ENCODE measurements around the gene GHRHR. TPM values are rescaled to one million over a fixed set of nuclear protein-coding genes. Genes with fewer than 3 reads are reported as not detected.

The GHRHR gene
- total and polyA plus RNA-seq, 7 donors: 0.03 to 0.16 TPM; not detected in 5

DNA sequence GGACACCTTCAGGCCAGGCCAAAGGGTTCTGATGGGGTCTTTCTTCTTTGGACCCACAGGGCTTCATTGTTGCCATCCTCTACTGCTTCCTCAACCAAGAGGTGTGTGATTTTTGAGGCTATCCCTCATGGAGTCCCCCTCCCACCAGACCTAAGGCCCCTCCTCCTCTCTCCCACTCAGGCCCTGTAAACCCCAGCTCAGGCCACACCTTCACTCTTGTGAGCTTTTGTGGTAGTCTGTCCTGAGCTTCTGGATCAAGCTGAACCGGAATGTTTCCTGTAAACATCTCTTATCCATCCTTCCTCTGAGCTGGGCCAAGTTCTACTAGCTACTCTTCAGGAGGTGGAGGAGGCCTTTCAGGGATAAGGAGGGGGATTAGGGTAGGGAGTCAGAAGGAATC is 13.5 kb downstream of the GHRHR start:
- Histone ChIP-seq H3K9me3 (no peaks in the 10 kb centered on the region), H3K4me1 (no peaks in the 10 kb centered on the region), H3K36me3 (ENCODE audit: insufficient read depth in 1 of 2, low read depth in 1 of 2) (no peaks in the 10 kb centered on the region), H3K27ac (no peak overlapping the region), H3K4me3 (no peak overlapping the region), H3K27me3 (ENCODE audit: insufficient read depth in 3 of 3, low read length in 2 of 3) (peaks cover 0 to 3% (median 3%) of the 10 kb centered on the region in 3 donors)
- intact Hi-C loops (cut with DNase I): loop anchor here (1.0 to 5.0 kb wide), 2 partner anchors 172 to 175 kb away; no protein-coding TSS in a partner anchor
- 79 to 95% (median 80%) methylated on average over 1 of the region's 1 CpG for WGBS, 3 donors
- ATAC-seq (no peak), DNase-seq (no peak)
- TF ChIP-seq, protein P1, sequence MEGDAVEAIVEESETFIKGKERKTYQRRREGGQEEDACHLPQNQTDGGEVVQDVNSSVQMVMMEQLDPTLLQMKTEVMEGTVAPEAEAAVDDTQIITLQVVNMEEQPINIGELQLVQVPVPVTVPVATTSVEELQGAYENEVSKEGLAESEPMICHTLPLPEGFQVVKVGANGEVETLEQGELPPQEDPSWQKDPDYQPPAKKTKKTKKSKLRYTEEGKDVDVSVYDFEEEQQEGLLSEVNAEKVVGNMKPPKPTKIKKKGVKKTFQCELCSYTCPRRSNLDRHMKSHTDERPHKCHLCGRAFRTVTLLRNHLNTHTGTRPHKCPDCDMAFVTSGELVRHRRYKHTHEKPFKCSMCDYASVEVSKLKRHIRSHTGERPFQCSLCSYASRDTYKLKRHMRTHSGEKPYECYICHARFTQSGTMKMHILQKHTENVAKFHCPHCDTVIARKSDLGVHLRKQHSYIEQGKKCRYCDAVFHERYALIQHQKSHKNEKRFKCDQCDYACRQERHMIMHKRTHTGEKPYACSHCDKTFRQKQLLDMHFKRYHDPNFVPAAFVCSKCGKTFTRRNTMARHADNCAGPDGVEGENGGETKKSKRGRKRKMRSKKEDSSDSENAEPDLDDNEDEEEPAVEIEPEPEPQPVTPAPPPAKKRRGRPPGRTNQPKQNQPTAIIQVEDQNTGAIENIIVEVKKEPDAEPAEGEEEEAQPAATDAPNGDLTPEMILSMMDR (IDR thresholded peaks at IDR 0.05): no peak

DNA sequence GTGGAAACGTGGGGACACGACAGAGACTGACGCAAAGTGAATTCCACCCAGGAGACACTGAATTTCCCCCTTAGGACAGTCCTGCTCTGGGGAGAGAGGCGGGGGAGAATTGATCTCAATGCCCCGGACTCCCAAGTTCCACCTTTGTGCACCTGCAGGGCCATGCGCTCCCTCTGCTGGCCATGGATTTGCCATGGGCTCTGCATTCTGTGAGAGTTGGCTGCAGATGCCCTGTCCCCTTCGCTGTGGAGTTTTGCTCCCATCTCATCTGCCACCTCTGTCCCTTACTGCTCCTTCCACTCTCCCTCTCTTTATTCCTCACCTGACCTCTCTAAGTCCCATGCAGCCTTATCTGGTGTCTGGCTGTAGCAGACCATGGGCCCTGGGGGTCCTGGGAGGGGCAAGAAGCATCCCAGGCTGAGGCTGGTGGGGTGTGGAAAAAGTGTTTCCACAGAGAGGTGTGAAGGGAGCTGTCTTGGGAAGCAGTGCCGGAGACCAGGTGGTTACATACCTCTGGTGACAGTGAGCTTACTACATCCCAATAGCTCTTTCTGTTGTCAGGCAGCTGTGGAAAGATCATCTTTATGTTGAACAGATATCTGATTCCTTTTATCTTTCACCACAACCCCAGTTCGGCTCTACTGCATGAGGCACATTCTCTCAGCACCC is 14.3 kb downstream of the GHRHR start:
- no peaks in the 10 kb centered on the region for H3K36me3 ChIP-seq (ENCODE audit: insufficient read depth in 1 of 2, low read depth in 1 of 2)
- WGBS, 3 donors: 46 to 50% (median 47%) methylated on average over 9 of the region's 9 CpGs
- no peaks in the 10 kb centered on the region for H3K9me3 ChIP-seq
- DNase-seq: no peak
- TF ChIP-seq, protein P1 (IDR thresholded peaks at IDR 0.05): peak; percentile 30
- no peak overlapping the region for H3K4me3 ChIP-seq
- intact Hi-C loops (cut with DNase I): loop anchor here (1.0 to 5.0 kb wide), 2 partner anchors 173 to 176 kb away; no protein-coding TSS in a partner anchor
- peaks cover 0 to 3% (median 0%) of the 10 kb centered on the region in 3 donors for H3K27me3 ChIP-seq (ENCODE audit: insufficient read depth in 3 of 3, low read length in 2 of 3)
- no peaks in the 10 kb centered on the region for H3K4me1 ChIP-seq
- ATAC-seq: no peak
- H3K27ac ChIP-seq: no peak overlapping the region

DNA sequence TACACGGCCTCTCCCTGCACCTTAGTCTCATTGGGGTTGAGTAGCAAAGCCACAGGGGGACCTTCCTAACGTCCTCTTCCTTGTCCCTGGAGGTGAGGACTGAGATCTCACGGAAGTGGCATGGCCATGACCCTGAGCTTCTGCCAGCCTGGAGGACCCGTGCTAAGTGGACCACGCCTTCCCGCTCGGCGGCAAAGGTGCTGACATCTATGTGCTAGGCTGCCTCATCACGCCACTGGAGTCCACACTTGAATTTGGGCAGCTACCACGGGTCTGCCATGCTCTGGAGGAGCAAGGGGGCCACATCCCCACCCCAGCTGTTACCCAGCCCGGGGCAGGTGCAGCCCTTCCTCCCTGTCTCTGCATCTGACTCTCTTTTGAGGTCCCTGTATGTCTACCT is 15.3 kb downstream of the GHRHR start:
- no peaks in the 10 kb centered on the region for H3K36me3 ChIP-seq (ENCODE audit: insufficient read depth in 1 of 2, low read depth in 1 of 2)
- H3K9me3 ChIP-seq: no peaks in the 10 kb centered on the region
- TF ChIP-seq, protein P1 (IDR thresholded peaks at IDR 0.05): no peak
- no peaks in the 10 kb centered on the region for H3K27me3 ChIP-seq (ENCODE audit: insufficient read depth in 3 of 3, low read length in 2 of 3)
- DNase-seq (no peak), ATAC-seq (no peak)
- no peak overlapping the region for H3K27ac ChIP-seq
- no peak overlapping the region for H3K4me3 ChIP-seq
- H3K4me1 ChIP-seq: no peaks in the 10 kb centered on the region
- WGBS, 3 donors: 74 to 80% (median 77%) methylated on average over 11 of the region's 11 CpGs
- intact Hi-C loops (cut with DNase I): loop anchor here in 1 of 2 donors (5.0 kb wide), 1 partner anchor 177 kb away; no protein-coding TSS in a partner anchor

DNA sequence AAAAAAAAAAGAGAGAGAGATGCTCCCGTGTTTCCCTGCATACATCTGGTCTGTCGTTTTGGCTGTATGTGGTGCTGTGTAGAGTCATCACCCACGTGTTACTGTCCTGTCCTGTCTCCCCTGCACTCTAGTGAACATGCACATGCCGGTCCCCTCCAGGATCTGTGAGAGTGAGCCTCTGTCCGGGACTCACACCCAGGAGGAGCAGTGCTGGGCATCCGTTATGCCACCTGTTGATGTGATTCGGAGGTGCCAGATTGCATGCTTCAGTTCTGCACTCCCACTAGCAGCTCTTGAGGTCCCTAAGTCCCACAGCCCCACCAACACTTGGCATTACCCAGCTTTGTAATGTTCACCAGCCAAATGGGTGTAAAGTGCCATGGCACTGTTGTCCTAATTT is 16.4 kb downstream of the GHRHR start:
- 44 to 54% (median 49%) methylated on average over 7 of the region's 7 CpGs for WGBS, 3 donors
- DNase-seq: no peak
- Histone ChIP-seq H3K27ac (no peak overlapping the region), H3K36me3 (ENCODE audit: insufficient read depth in 1 of 2, low read depth in 1 of 2) (no peaks in the 10 kb centered on the region), H3K4me3 (no peak overlapping the region), H3K9me3 (no peaks in the 10 kb centered on the region), H3K4me1 (no peaks in the 10 kb centered on the region), H3K27me3 (ENCODE audit: insufficient read depth in 3 of 3, low read length in 2 of 3) (no peaks in the 10 kb centered on the region)
- TF ChIP-seq, protein P1 (IDR thresholded peaks at IDR 0.05): no peak
- no peak for ATAC-seq
- intact Hi-C loops (cut with DNase I): loop anchor here (5.0 to 10.0 kb wide), 2 partner anchors 652 to 755 kb away; no protein-coding TSS in a partner anchor
